ENCODE measurements around the gene KMT2D.

- TF ChIP-seq CTCF (IDR thresholded peaks at IDR 0.05) (no peak), MEF2A (IDR thresholded peaks at IDR 0.05; ENCODE audit: borderline replicate concordance, low read depth) (no peak), TAF1 (IDR thresholded peaks at IDR 0.05; ENCODE audit: borderline replicate concordance, low read depth, low read length) (no peak), USF2 (IDR thresholded peaks at IDR 0.05; ENCODE audit: borderline replicate concordance, low read depth, low read length) (no peak), TEAD4 (IDR thresholded peaks at IDR 0.05; ENCODE audit: borderline replicate concordance, insufficient read depth) (no peak), MAX (IDR thresholded peaks at IDR 0.05; ENCODE audit: low read depth) (no peak), POLR2AphosphoS5 (IDR thresholded peaks at IDR 0.05; ENCODE audit: low read depth, low read length) (no peak), GABPA (IDR thresholded peaks at IDR 0.05; ENCODE audit: low read depth) (no peak), TCF12 (IDR thresholded peaks at IDR 0.05) (no peak), FOXM1 (IDR thresholded peaks at IDR 0.05; ENCODE audit: low read depth) (no peak)
These were observed 11.6 kb downstream of the KMT2D start for GRCh38 chr12:49048953-49049352.

All from SK-N-SH (cell line).